SK-N-SH treated with all-trans-retinoic acid at 6 μM for 48 hours (cell line): ENCODE data around the gene KIFAP3.

ENCODE experiments used
- ARNTL ChIP-seq: fragments of 450-650 bp; formaldehyde crosslinking; IDR thresholded peaks from 2 replicates; pipeline ENCODE4 v1.5.0; 2020; ENCODE audit warnings: low read depth, mild to moderate bottlenecking, moderate library complexity, borderline replicate concordance
- BACH2 ChIP-seq: fragments of 250-450 bp; sonication (Bioruptor Pico); IDR thresholded peaks from 2 replicates; pipeline ENCODE4 v1.9.0; 2021; ENCODE audit warnings: mild to moderate bottlenecking, borderline replicate concordance
- CREB5 ChIP-seq: fragments of 250-450 bp; sonication (Bioruptor Pico); IDR thresholded peaks from 2 replicates; pipeline ENCODE4 v1.5.1; 2020; ENCODE audit warnings: low read depth, mild to moderate bottlenecking, moderate library complexity
- ESRRG ChIP-seq: fragments of 250-450 bp; sonication (Bioruptor Pico); IDR thresholded peaks from 2 replicates; pipeline ENCODE4 v1.6.1; 2021; ENCODE audit warnings: mild to moderate bottlenecking
- GLIS3 ChIP-seq: fragments of 250-450 bp; sonication (Bioruptor Pico); IDR thresholded peaks from 2 replicates; pipeline ENCODE4 v1.5.0; 2020; ENCODE audit warnings: mild to moderate bottlenecking, moderate library complexity
- ISL1 ChIP-seq: fragments of 250-450 bp; sonication (Bioruptor Pico); IDR thresholded peaks from 2 replicates; pipeline ENCODE4 v2.1.2; 2022; ENCODE audit warnings: mild to moderate bottlenecking, moderate library complexity
- OSR1 ChIP-seq: fragments of 250-450 bp; sonication (Bioruptor Pico); IDR thresholded peaks from 2 replicates; pipeline ENCODE4 v1.8.0; 2022; ENCODE audit warnings: moderate library complexity, mild to moderate bottlenecking, inconsistent platforms
- PATZ1 ChIP-seq: fragments of 250-450 bp; sonication (Bioruptor Pico); IDR thresholded peaks from 2 replicates; pipeline ENCODE4 v1.8.0; 2020; ENCODE audit warnings: mild to moderate bottlenecking, moderate library complexity, borderline replicate concordance
- RARB ChIP-seq: fragments of 250-450 bp; sonication (Bioruptor Pico); IDR thresholded peaks from 2 replicates; pipeline ENCODE4 v1.8.0; 2021; ENCODE audit warnings: mild to moderate bottlenecking, moderate library complexity
- SNAI2 ChIP-seq: fragments of 250-450 bp; sonication (Bioruptor Pico); IDR thresholded peaks from 2 replicates; pipeline ENCODE4 v1.5.0; 2020; ENCODE audit warnings: mild to moderate bottlenecking, moderate library complexity
- TOX ChIP-seq: fragments of 250-450 bp; sonication (Bioruptor Pico); IDR thresholded peaks from 2 replicates; pipeline ENCODE4 v1.8.0; 2021; ENCODE audit warnings: mild to moderate bottlenecking, moderate library complexity, borderline replicate concordance
- ZC3H10 ChIP-seq: fragments of 250-450 bp; sonication (Bioruptor Pico); IDR thresholded peaks from 2 replicates; pipeline ENCODE4 v1.5.1; 2021; ENCODE audit warnings: mild to moderate bottlenecking, moderate library complexity
- ZFP3 ChIP-seq: fragments of 250-450 bp; sonication (Bioruptor Pico); IDR thresholded peaks from 2 replicates; pipeline ENCODE4 v1.5.0; 2020; ENCODE audit warnings: mild to moderate bottlenecking, moderate library complexity
- ZNF8 ChIP-seq: fragments of 450-650 bp; formaldehyde crosslinking; IDR thresholded peaks from 2 replicates; pipeline ENCODE4 v1.5.0; 2020; ENCODE audit warnings: mild to moderate bottlenecking, moderate library complexity

- TF ChIP-seq ZC3H10: no peak
- TF ChIP-seq CREB5 (CRISPR knock-in tag): no peak
- TF ChIP-seq ARNTL (CRISPR knock-in tag): no peak
- TF ChIP-seq ISL1 (CRISPR knock-in tag): no peak
- no peak for TF ChIP-seq OSR1 (CRISPR knock-in tag)
- no peak for TF ChIP-seq ZNF8 (CRISPR knock-in tag)
- TF ChIP-seq ESRRG: no peak
- no peak for TF ChIP-seq BACH2 (CRISPR knock-in tag)
- no peak for TF ChIP-seq PATZ1 (CRISPR knock-in tag)
- no peak for TF ChIP-seq TOX (CRISPR knock-in tag)
- TF ChIP-seq GLIS3 (CRISPR knock-in tag): no peak
- TF ChIP-seq ZFP3: no peak
- TF ChIP-seq SNAI2 (CRISPR knock-in tag): no peak
- no peak for TF ChIP-seq RARB (CRISPR knock-in tag)
Measured at GRCh38 chr1:169902751-169903150, 171.7 kb downstream of the KIFAP3 start.
